Measurements from ENCODE around the gene ATP6V1B1. TPM values are rescaled to one million over a fixed set of nuclear protein-coding genes. Genes with fewer than 3 reads are reported as not detected.

The ATP6V1B1 gene
- total RNA-seq, 1 experiment from 2014 or later: not detected

GRCh38 chr2:70984576-70985282 is 49.0 kb downstream of the ATP6V1B1 start (continued):
- TF ChIP-seq JAZF1 (CRISPR knock-in tag; IDR thresholded peaks at IDR 0.05) (no peak), CTCF (IDR thresholded peaks at IDR 0.05) (peak; percentile 90), TEAD4 (CRISPR knock-in tag; IDR thresholded peaks at IDR 0.05) (no peak), MAX (CRISPR knock-in tag; IDR thresholded peaks at IDR 0.05) (peak; percentile 84), GABPB1 (CRISPR knock-in tag; IDR thresholded peaks at IDR 0.05) (no peak)
- TF ChIP-seq, protein P1, sequence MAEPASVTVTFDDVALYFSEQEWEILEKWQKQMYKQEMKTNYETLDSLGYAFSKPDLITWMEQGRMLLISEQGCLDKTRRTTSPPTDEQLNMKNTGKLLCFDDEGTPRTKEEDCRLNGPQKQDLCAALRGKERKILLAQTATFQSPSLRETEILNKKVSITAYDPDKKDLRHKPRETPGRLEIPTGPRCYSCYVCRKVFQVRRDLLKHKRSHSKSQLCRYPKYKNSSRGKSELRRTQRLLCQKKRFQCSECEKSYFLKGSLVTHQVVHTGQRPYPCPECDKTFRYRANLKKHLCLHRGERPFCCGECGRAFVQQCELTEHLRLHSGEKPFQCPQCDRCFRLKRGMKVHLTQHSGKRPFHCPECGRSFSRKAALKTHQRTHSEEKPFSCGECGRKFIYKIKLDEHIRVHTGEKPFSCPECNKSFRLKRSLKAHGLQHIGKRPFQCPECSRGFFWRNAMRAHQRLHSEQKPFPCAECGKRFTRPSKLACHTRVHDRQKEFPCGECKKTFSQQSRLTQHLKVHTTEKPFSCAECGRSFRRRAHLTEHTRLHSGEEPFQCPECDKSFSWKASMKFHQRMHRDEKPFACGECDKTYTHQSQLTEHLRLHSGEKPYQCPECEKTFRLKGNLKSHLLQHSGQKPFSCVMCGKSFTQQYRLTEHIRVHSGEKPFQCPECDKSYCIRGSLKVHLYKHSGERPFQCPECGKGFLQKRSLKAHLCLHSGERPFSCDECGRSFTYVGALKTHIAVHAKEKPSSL (CRISPR knock-in tag; conservative IDR thresholded peaks at IDR 0.05): no peak
- TF ChIP-seq, protein P2, sequence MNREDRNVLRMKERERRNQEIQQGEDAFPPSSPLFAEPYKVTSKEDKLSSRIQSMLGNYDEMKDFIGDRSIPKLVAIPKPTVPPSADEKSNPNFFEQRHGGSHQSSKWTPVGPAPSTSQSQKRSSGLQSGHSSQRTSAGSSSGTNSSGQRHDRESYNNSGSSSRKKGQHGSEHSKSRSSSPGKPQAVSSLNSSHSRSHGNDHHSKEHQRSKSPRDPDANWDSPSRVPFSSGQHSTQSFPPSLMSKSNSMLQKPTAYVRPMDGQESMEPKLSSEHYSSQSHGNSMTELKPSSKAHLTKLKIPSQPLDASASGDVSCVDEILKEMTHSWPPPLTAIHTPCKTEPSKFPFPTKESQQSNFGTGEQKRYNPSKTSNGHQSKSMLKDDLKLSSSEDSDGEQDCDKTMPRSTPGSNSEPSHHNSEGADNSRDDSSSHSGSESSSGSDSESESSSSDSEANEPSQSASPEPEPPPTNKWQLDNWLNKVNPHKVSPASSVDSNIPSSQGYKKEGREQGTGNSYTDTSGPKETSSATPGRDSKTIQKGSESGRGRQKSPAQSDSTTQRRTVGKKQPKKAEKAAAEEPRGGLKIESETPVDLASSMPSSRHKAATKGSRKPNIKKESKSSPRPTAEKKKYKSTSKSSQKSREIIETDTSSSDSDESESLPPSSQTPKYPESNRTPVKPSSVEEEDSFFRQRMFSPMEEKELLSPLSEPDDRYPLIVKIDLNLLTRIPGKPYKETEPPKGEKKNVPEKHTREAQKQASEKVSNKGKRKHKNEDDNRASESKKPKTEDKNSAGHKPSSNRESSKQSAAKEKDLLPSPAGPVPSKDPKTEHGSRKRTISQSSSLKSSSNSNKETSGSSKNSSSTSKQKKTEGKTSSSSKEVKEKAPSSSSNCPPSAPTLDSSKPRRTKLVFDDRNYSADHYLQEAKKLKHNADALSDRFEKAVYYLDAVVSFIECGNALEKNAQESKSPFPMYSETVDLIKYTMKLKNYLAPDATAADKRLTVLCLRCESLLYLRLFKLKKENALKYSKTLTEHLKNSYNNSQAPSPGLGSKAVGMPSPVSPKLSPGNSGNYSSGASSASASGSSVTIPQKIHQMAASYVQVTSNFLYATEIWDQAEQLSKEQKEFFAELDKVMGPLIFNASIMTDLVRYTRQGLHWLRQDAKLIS (CRISPR knock-in tag; IDR thresholded peaks at IDR 0.05; ENCODE audit: borderline replicate concordance): no peak
- TF ChIP-seq, protein P3, sequence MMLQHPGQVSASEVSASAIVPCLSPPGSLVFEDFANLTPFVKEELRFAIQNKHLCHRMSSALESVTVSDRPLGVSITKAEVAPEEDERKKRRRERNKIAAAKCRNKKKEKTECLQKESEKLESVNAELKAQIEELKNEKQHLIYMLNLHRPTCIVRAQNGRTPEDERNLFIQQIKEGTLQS (CRISPR knock-in tag; conservative IDR thresholded peaks at IDR 0.05): no peak
- TF ChIP-seq, protein P4, sequence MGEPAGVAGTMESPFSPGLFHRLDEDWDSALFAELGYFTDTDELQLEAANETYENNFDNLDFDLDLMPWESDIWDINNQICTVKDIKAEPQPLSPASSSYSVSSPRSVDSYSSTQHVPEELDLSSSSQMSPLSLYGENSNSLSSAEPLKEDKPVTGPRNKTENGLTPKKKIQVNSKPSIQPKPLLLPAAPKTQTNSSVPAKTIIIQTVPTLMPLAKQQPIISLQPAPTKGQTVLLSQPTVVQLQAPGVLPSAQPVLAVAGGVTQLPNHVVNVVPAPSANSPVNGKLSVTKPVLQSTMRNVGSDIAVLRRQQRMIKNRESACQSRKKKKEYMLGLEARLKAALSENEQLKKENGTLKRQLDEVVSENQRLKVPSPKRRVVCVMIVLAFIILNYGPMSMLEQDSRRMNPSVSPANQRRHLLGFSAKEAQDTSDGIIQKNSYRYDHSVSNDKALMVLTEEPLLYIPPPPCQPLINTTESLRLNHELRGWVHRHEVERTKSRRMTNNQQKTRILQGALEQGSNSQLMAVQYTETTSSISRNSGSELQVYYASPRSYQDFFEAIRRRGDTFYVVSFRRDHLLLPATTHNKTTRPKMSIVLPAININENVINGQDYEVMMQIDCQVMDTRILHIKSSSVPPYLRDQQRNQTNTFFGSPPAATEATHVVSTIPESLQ (CRISPR knock-in tag; IDR thresholded peaks at IDR 0.05): no peak

DNA sequence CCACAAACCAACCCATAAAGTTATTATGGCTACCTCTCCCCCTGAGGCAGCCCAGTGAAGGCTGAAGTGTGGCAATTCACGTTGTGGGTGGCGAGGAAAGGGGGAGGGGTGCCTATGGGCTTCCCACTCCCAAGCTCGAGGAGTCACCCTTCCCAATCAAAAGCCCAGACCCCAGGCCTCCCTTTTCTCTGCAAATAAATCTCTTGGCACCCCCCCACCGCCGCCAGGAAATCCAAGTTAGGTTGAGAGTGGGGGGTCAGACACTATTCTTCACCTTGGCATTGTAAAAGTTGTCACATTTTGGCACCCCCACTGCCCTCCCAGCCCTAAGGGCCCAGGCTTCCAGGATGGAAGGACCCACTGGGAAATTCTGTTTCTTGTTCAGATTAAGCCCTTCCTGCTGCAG is 49.6 kb downstream of the ATP6V1B1 start:
- Mint-ChIP-seq H3K36me3 (peaks cover 12% of the 10 kb centered on the region), H3K9me3 (no peaks in the 10 kb centered on the region), H3K4me3 (no peak overlapping the region), H3K27ac (no peak overlapping the region), H3K27me3 (ENCODE audit: low read depth) (peaks cover 9% of the 10 kb centered on the region; the same call in 1 of the 2 replicates), H3K4me1 (peaks cover 5% of the 10 kb centered on the region)
- ChIA-PET POLR2A (no interaction called here), CTCF (interaction anchor here (0.6 to 4.9 kb wide), 17 partner anchors 12 to 1894 kb away, joined by 3 to 68 read pairs (median 8); partner anchors contain the start of genes MCEE, MPHOSPH10 and NAGK)
- no peak for DNase-seq (ENCODE audit: low spot score)
- ATAC-seq: no peak
- TF ChIP-seq SMAD3 (CRISPR knock-in tag; IDR thresholded peaks at IDR 0.05; ENCODE audit: borderline replicate concordance) (no peak), ZNF232 (CRISPR knock-in tag; IDR thresholded peaks at IDR 0.05) (no peak), ARID4B (CRISPR knock-in tag; IDR thresholded peaks at IDR 0.05; ENCODE audit: borderline replicate concordance) (no peak), RORB (CRISPR knock-in tag; IDR thresholded peaks at IDR 0.05) (no peak), USF2 (CRISPR knock-in tag; IDR thresholded peaks at IDR 0.05) (no peak), ZNF512 (CRISPR knock-in tag; IDR thresholded peaks at IDR 0.05; ENCODE audit: borderline replicate concordance) (no peak)
